DOHH2 (cell line): Measurements from ENCODE around the gene GALR3.

Experiments used
- H3F3A ChIP-seq: fragments of 200-600 bp; sonication (generic), shearing (Covaris generic); 2 replicates; pipeline ENCODE4 v1.6.0; 2016; ENCODE audit warnings: antibody characterized with exemption, mild to moderate bottlenecking; ENCODE audit not compliant: control insufficient read depth, insufficient read depth
- H3K27ac ChIP-seq: fragments of 200-600 bp; sonication (generic); 2 replicates; pipeline ENCODE4 v1.5.1; 2014; ENCODE audit warnings: low read depth, mild to moderate bottlenecking, low read length, moderate library complexity
- H3K27me3 ChIP-seq: fragments of 200-600 bp; sonication (generic); 2 replicates; pipeline ENCODE4 v1.6.1; 2014; ENCODE audit warnings: mild to moderate bottlenecking, low read length, mixed read lengths; ENCODE audit not compliant: control insufficient read depth
- H3K36me3 ChIP-seq: fragments of 200-600 bp; sonication (generic); 2 replicates; pipeline ENCODE4 v1.6.1; 2014; ENCODE audit warnings: mild to moderate bottlenecking, low read length, moderate library complexity, mixed read lengths; ENCODE audit not compliant: control insufficient read depth
- H3K4me1 ChIP-seq: fragments of 200-600 bp; sonication (generic); 2 replicates; pipeline ENCODE4 v1.6.1; 2014; ENCODE audit warnings: mild to moderate bottlenecking, low read length, mixed read lengths; ENCODE audit not compliant: control insufficient read depth
- H3K4me2 ChIP-seq: fragments of 200-600 bp; sonication (generic); 2 replicates; pipeline ENCODE4 v1.6.0; 2014; ENCODE audit warnings: mild to moderate bottlenecking, low read length, moderate library complexity
- H3K4me3 ChIP-seq: fragments of 200-600 bp; sonication (generic); 2 replicates; pipeline ENCODE4 v1.5.1; 2014; ENCODE audit warnings: mild to moderate bottlenecking, low read length, mixed read lengths
- H3K79me2 ChIP-seq: fragments of 200-600 bp; sonication (generic); 2 replicates; pipeline ENCODE4 v1.6.1; 2014; ENCODE audit warnings: mild to moderate bottlenecking, low read length, mixed read lengths; ENCODE audit not compliant: control insufficient read depth
- H3K9me2 ChIP-seq: fragments of 200-600 bp; sonication (generic); replicated peaks from 2 replicates; pipeline ENCODE4 v1.6.1; 2014; ENCODE audit warnings: mild to moderate bottlenecking, low read length, mixed read lengths; ENCODE audit not compliant: control insufficient read depth
- H3K9me3 ChIP-seq: fragments of 200-600 bp; sonication (generic); 2 replicates; pipeline ENCODE4 v1.6.1; 2014; ENCODE audit warnings: antibody characterized with exemption, low read length, mixed read lengths; ENCODE audit not compliant: control insufficient read depth, insufficient read depth
- H4K20me1 ChIP-seq: fragments of 200-600 bp; sonication (generic); 2 replicates; pipeline ENCODE4 v1.6.0; 2014; ENCODE audit warnings: low read depth, mild to moderate bottlenecking, antibody characterized with exemption, low read length, moderate library complexity; ENCODE audit not compliant: control insufficient read depth, insufficient read depth
- EZH2phosphoT487 ChIP-seq: fragments of 200-600 bp; sonication (generic); IDR thresholded peaks from 2 replicates; pipeline ENCODE4 v1.6.1; 2017; ENCODE audit warnings: borderline replicate concordance, mild to moderate bottlenecking, antibody characterized with exemption, low read length, moderate library complexity, mixed read lengths
- TF ChIP-seq, protein P1 (sequence below): fragments of 200-600 bp; sonication (generic); IDR thresholded peaks from one replicate; pipeline ENCODE4 v1.5.1; 2014; ENCODE audit warnings: antibody characterized with exemption, mild to moderate bottlenecking, low read depth, low read length; ENCODE audit not compliant: poor library complexity, severe bottlenecking

The GALR3 gene

DNA sequence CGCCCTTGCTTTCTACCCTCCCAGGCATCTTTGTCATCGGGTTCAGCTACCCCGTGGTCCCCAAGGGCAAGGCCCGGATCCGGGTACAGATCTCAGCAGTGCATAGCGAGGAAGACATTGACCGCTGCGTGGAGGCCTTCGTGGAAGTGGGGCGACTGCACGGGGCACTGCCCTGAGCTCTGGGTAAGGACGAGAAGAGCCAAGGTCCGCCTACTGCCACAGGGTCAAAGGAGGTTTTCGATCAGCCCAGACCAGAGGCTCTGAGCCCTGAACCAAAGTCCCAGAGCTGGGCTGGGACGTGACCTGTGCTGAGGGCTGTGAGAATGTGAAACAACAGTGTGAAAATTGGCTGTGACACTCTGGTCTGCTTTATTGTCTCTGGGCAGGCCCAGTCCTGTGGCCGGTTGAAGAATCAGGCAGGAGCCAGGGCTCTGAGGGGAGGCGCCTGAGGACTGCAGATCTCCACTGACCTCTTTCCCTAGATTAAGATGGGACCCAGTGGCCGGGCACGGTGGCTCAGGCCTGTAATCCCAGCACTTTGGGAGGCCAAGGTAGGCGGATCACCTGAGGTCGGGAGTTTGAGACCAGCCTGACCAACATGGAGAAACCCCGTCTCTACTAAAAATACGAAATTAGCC, 6.5 kb upstream of the GALR3 start:
- Histone ChIP-seq H4K20me1 (no peaks in the 10 kb centered on the region), H3K4me2 (no peak overlapping the region), H3K36me3 (no peaks in the 10 kb centered on the region), H3K79me2 (no peaks in the 10 kb centered on the region), H3K27me3 (peaks cover 20% of the 10 kb centered on the region), H3K9me2 (no peaks in the 10 kb centered on the region), H3F3A (no peaks in the 10 kb centered on the region), H3K27ac (no peak overlapping the region), H3K4me3 (no peak overlapping the region), H3K4me1 (peaks cover 20% of the 10 kb centered on the region), H3K9me3 (no peaks in the 10 kb centered on the region)
- TF ChIP-seq, protein P1, sequence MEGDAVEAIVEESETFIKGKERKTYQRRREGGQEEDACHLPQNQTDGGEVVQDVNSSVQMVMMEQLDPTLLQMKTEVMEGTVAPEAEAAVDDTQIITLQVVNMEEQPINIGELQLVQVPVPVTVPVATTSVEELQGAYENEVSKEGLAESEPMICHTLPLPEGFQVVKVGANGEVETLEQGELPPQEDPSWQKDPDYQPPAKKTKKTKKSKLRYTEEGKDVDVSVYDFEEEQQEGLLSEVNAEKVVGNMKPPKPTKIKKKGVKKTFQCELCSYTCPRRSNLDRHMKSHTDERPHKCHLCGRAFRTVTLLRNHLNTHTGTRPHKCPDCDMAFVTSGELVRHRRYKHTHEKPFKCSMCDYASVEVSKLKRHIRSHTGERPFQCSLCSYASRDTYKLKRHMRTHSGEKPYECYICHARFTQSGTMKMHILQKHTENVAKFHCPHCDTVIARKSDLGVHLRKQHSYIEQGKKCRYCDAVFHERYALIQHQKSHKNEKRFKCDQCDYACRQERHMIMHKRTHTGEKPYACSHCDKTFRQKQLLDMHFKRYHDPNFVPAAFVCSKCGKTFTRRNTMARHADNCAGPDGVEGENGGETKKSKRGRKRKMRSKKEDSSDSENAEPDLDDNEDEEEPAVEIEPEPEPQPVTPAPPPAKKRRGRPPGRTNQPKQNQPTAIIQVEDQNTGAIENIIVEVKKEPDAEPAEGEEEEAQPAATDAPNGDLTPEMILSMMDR, result no peak
- TF ChIP-seq EZH2phosphoT487, result no peak

DNA sequence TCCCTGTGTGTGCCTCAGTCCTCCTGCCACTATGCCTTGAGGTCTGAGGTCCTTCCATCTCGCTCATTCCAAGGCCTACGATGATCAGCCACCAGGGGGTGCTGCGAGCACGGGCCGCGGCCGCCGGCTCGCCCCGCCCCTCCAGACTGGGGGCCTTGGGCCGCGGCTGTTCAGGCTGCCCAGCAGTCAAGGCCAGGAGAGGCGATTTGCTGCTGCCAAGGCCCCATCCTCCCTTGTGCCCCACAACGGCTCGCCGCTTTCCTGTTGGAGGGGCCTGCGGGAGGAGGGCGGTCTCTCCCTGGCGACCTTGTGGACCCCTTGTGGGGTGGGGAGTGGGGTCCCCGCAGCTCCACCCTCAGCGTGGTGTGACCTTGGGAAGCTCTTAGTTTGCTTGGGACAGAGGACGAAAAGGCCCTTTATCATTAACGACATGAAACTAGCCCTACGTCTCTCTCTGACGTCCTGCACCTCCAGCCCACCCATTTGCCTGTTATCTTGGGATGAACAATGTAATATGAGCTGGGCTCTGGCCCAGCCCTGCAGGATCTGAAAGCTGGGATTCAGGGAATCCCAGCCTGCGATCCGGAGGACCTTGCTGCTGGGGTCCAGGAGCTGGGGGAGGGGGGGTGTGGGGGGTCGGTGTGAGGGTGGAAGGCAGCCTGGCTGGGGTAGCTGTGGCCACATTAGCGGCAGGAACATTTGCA, 5.3 kb upstream of the GALR3 start:
- TF ChIP-seq, protein P1, result peak; percentile 93
- TF ChIP-seq EZH2phosphoT487, result no peak
- H4K20me1 ChIP-seq, result no peaks in the 10 kb centered on the region
- no peaks in the 10 kb centered on the region for H3K9me2 ChIP-seq
- peak overlapping the region; percentile 60 for H3K4me3 ChIP-seq
- no peaks in the 10 kb centered on the region for H3F3A ChIP-seq
- no peaks in the 10 kb centered on the region for H3K79me2 ChIP-seq
- H3K9me3 ChIP-seq, result no peaks in the 10 kb centered on the region
- H3K4me1 ChIP-seq, result peaks cover 20% of the 10 kb centered on the region
- no peak overlapping the region for H3K27ac ChIP-seq
- peak overlapping the region; percentile 82 for H3K4me2 ChIP-seq
- no peaks in the 10 kb centered on the region for H3K36me3 ChIP-seq
- peaks cover 22% of the 10 kb centered on the region for H3K27me3 ChIP-seq

DNA sequence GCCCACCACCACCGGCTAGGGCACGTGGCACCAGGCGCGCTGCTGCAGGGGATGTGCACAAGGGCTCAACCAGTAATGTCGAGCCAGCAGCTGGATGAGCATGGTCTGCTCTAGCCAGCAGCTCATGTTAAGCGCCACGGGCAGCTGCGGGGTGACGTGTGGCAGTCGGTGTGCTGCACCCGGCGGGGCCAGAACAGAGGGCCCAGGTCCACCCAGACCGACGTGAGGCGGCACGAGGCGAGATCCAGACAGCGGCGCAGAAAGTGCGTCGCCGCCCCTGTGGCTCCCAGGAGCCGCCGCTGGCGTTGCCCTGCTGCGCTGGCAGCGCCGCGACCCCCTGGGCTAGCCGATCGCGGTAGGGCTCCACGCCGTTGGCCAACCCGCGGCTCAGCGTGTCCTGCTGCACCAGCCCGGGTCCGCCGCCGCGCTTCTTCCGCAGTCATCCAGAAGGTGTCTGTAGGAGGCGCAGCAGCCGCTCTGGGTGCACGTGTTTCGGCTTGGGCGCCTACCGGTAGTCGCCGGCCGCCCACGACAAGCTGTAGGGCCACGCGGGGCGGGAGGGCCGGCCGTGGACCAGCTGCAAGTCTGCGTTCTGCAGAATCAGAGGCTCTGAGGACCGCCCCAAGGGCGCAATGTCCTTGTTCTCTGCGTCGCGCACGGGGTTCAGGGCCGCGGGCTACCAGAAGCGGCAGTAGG, 4.6 kb upstream of the GALR3 start:
- Histone ChIP-seq H3K4me3 (peak overlapping the region; percentile 60), H3K27me3 (peaks cover 28% of the 10 kb centered on the region), H4K20me1 (no peaks in the 10 kb centered on the region), H3K36me3 (no peaks in the 10 kb centered on the region), H3K27ac (no peak overlapping the region), H3K9me3 (no peaks in the 10 kb centered on the region), H3K4me1 (peaks cover 20% of the 10 kb centered on the region), H3F3A (no peaks in the 10 kb centered on the region), H3K79me2 (no peaks in the 10 kb centered on the region), H3K4me2 (peak overlapping the region; percentile 82), H3K9me2 (no peaks in the 10 kb centered on the region)
- TF ChIP-seq, protein P1, result peak; percentile 50
- no peak for TF ChIP-seq EZH2phosphoT487
